HG03342 (cell line): ENCODE measurements around the gene TGFBR3.

Experiments
- ATAC-seq: cut with Tn5 transposase; IDR thresholded peaks from one replicate; pipeline ENCODE4 v1.9.1; 2021; ENCODE audit warnings: mild to moderate bottlenecking, moderate library complexity; ENCODE audit not compliant: unreplicated experiment

Gene TGFBR3

GRCh38 chr1:91741906-91742305 is 144.0 kb downstream of the TGFBR3 start:
- no peak for ATAC-seq

- no peak for ATAC-seq
These were observed 144.7 kb downstream of the TGFBR3 start for GRCh38 chr1:91741301-91741700.

GRCh38 chr1:91737650-91738049 is 148.3 kb downstream of the TGFBR3 start:
- ATAC-seq: no peak

- no peak for ATAC-seq
These were observed 149.0 kb downstream of the TGFBR3 start for GRCh38 chr1:91736715-91737615.

GRCh38 chr1:91736146-91736714 is 149.7 kb downstream of the TGFBR3 start:
- ATAC-seq: no peak

- ATAC-seq: no peak
These were observed 150.6 kb downstream of the TGFBR3 start for GRCh38 chr1:91735266-91735845.

- no peak for ATAC-seq
These were observed 151.2 kb downstream of the TGFBR3 start for GRCh38 chr1:91734761-91735160.

GRCh38 chr1:91733108-91733710 is 152.7 kb downstream of the TGFBR3 start:
- no peak for ATAC-seq

- ATAC-seq: peak; percentile 49
These were observed 153.5 kb downstream of the TGFBR3 start for GRCh38 chr1:91732291-91733107.

GRCh38 chr1:91731815-91732214 is 154.1 kb downstream of the TGFBR3 start:
- no peak for ATAC-seq

GRCh38 chr1:91730801-91731732 is 154.9 kb downstream of the TGFBR3 start:
- no peak for ATAC-seq

GRCh38 chr1:91729621-91730358 is 156.2 kb downstream of the TGFBR3 start:
- ATAC-seq: no peak

GRCh38 chr1:91727763-91728162 is 158.2 kb downstream of the TGFBR3 start:
- ATAC-seq: no peak

- no peak for ATAC-seq
These were observed 159.8 kb downstream of the TGFBR3 start for GRCh38 chr1:91725989-91726721.

GRCh38 chr1:91725618-91725988 is 160.3 kb downstream of the TGFBR3 start:
- ATAC-seq: no peak

GRCh38 chr1:91724644-91725043 is 161.3 kb downstream of the TGFBR3 start:
- no peak for ATAC-seq

GRCh38 chr1:91724231-91724630 is 161.7 kb downstream of the TGFBR3 start:
- no peak for ATAC-seq

GRCh38 chr1:91720044-91720443 is 165.9 kb downstream of the TGFBR3 start:
- no peak for ATAC-seq
